PC-3 (cell line): ENCODE measurements around the gene COPS6. TPM values are rescaled to one million over a fixed set of nuclear protein-coding genes. Genes with fewer than 3 reads are reported as not detected.

Experiments
- ATAC-seq: fragments of 200-7000 bp; cut with Tn5 transposase; 2 replicates; pipeline ENCODE4 v1.9.1; 2020; ENCODE audit warnings: mild to moderate bottlenecking, moderate library complexity
- BruUV-seq: library from RNA; stranded (reverse); fragments of 400-500 nt; replicated peaks from 2 replicates; lab custom pipeline; 2021; lab: Mats Ljungman, UMichigan
- CTCF ChIA-PET: fragments of 300-600 bp; sonication (Branson Sonifier 250); formaldehyde crosslinking; loops from one replicate; lab custom pipeline; 2022; ENCODE audit warnings: antibody characterized with exemption; lab: Charles Lee
- POLR2A ChIA-PET: fragments of 300-600 bp; sonication (Branson Sonifier 250); formaldehyde crosslinking; loops from one replicate; lab custom pipeline; 2022; ENCODE audit warnings: antibody characterized with exemption; ENCODE audit not compliant: unreplicated experiment; lab: Charles Lee
- DNase-seq: peaks from one replicate; pipeline ENCODE4 v3.0.0-alpha.2; 2015
- H2AFZ ChIP-seq: fragments of 300-600 bp; sonication (generic); 2 replicates; pipeline ENCODE4 v1.6.0; 2016; ENCODE audit warnings: antibody characterized with exemption, low read length
- H3F3A ChIP-seq: fragments of 300-600 bp; sonication (generic); one replicate; pipeline ENCODE4 v1.6.0; 2017; ENCODE audit warnings: antibody characterized with exemption, low read length, control low read depth, mild to moderate bottlenecking; ENCODE audit not compliant: unreplicated experiment
- H3K27ac ChIP-seq: fragments of 300-600 bp; sonication (generic); 2 replicates; pipeline ENCODE4 v1.5.1; 2016; ENCODE audit warnings: mild to moderate bottlenecking, low read length
- H3K27me3 ChIP-seq: fragments of 300-600 bp; sonication (generic); 2 replicates; pipeline ENCODE4 v1.6.1; 2016; ENCODE audit warnings: low read length, mixed read lengths
- H3K36me3 ChIP-seq: fragments of 300-600 bp; sonication (generic); 2 replicates; pipeline ENCODE4 v1.6.1; 2016; ENCODE audit warnings: low read depth, mixed run types, low read length, mixed read lengths
- H3K4me1 ChIP-seq: fragments of 300-600 bp; sonication (generic); 2 replicates; pipeline ENCODE4 v1.5.1; 2016; ENCODE audit warnings: low read length; ENCODE audit not compliant: insufficient read depth
- H3K4me2 ChIP-seq: fragments of 300-600 bp; sonication (generic); 2 replicates; pipeline ENCODE4 v1.6.0; 2016; ENCODE audit warnings: low read length
- H3K4me3 ChIP-seq: fragments of 300-600 bp; sonication (generic); 2 replicates; pipeline ENCODE4 v1.5.1; 2016; ENCODE audit warnings: mild to moderate bottlenecking, low read length, mixed read lengths
- H3K79me2 ChIP-seq: fragments of 300-600 bp; sonication (generic); 2 replicates; pipeline ENCODE4 v1.6.1; 2017; ENCODE audit warnings: low read length, mixed read lengths
- H3K9ac ChIP-seq: fragments of 300-600 bp; sonication (generic); 2 replicates; pipeline ENCODE4 v1.6.0; 2016; ENCODE audit warnings: mild to moderate bottlenecking, low read length
- H3K9me2 ChIP-seq: fragments of 300-600 bp; sonication (generic); replicated peaks from 2 replicates; pipeline ENCODE4 v1.6.1; 2016; ENCODE audit warnings: mixed run types, low read length, mixed read lengths
- H3K9me3 ChIP-seq: fragments of 300-600 bp; sonication (generic); 2 replicates; pipeline ENCODE4 v1.6.1; 2016; ENCODE audit warnings: low read length, mixed read lengths
- H4K20me1 ChIP-seq: fragments of 300-600 bp; sonication (generic); 2 replicates; pipeline ENCODE4 v1.6.1; 2016; ENCODE audit warnings: low read length, mixed read lengths
- CTCF ChIP-seq: fragments of 300-600 bp; sonication (generic); conservative IDR thresholded peaks from 2 replicates; pipeline ENCODE4 v1.5.1; 2017; ENCODE audit warnings: antibody characterized with exemption, low read depth, mild to moderate bottlenecking, low read length
- EZH2 ChIP-seq: fragments of 300-600 bp; sonication (generic); IDR thresholded peaks from one replicate; pipeline ENCODE4 v1.6.1; 2017; ENCODE audit warnings: antibody characterized with exemption, mild to moderate bottlenecking, low read length; ENCODE audit not compliant: unreplicated experiment
- EZH2phosphoT487 ChIP-seq: fragments of 300-600 bp; sonication (generic); IDR thresholded peaks from 2 replicates; pipeline ENCODE4 v1.6.1; 2018; ENCODE audit warnings: mild to moderate bottlenecking, antibody characterized with exemption, low read length, borderline replicate concordance
- intact Hi-C: fragments of 100-400 bp; cut with micrococcal nuclease; formaldehyde crosslinking; loops from 2 replicates; pipeline ENCODE4 v1.9.0; 2023
- total RNA-seq: library from RNA; depleted of rRNA; stranded (reverse); fragments of >200 nt; gene quantifications from 2 replicates; pipeline ENCODE4 v1.2.3, GENCODE V29; 2014

The COPS6 gene
- total RNA-seq, 1 experiment from 2014 or later = 110 TPM

- TF ChIP-seq EZH2 (no peak), CTCF (no peak), EZH2phosphoT487 (no peak)
- H3K9ac ChIP-seq = no peak overlapping the region; the same call in 1 of the 2 replicates
- no peak overlapping the region for H3K27ac ChIP-seq
- no peaks in the 10 kb centered on the region for H3K9me3 ChIP-seq
- no TSS peak for BruUV-seq
- H2AFZ ChIP-seq = no peak overlapping the region
- H3K36me3 ChIP-seq = no peaks in the 10 kb centered on the region
- peak overlapping the region; percentile 97 for H3K4me2 ChIP-seq
- peaks cover 13% of the 10 kb centered on the region; the same call in 1 of the 2 replicates for H3K4me1 ChIP-seq
- ChIA-PET CTCF (no interaction called here), POLR2A (no interaction called here)
- no peaks in the 10 kb centered on the region for H4K20me1 ChIP-seq
- ATAC-seq (no peak), DNase-seq (no peak)
- H3K9me2 ChIP-seq = no peaks in the 10 kb centered on the region
- intact Hi-C loops = no loop called here
- H3F3A ChIP-seq = no peaks in the 10 kb centered on the region
- peak overlapping the region; percentile 98 for H3K4me3 ChIP-seq
- H3K27me3 ChIP-seq = no peaks in the 10 kb centered on the region
- H3K79me2 ChIP-seq = peaks cover 16% of the 10 kb centered on the region
Measured at GRCh38 chr7:100120733-100121036, 31.9 kb downstream of the COPS6 start.

- TF ChIP-seq CTCF (no peak), EZH2phosphoT487 (no peak), EZH2 (no peak)
- no peak overlapping the region for H3K4me3 ChIP-seq
Measured at GRCh38 chr7:100122067-100122466, 33.3 kb downstream of the COPS6 start.

GRCh38 chr7:100122568-100122967 is 33.8 kb downstream of the COPS6 start:
- peaks cover 13% of the 10 kb centered on the region; the same call in 1 of the 2 replicates for H3K4me1 ChIP-seq
- no peaks in the 10 kb centered on the region for H3K36me3 ChIP-seq
- H4K20me1 ChIP-seq = no peaks in the 10 kb centered on the region
- intact Hi-C loops = no loop called here
- no peaks in the 10 kb centered on the region for H3K27me3 ChIP-seq
- no peak overlapping the region for H3K4me2 ChIP-seq
- no peak overlapping the region for H3K9ac ChIP-seq
- no peak overlapping the region for H3K27ac ChIP-seq
- no peaks in the 10 kb centered on the region for H3K9me2 ChIP-seq
- no peak for ATAC-seq
- H3K79me2 ChIP-seq = peaks cover 21% of the 10 kb centered on the region
- H2AFZ ChIP-seq = no peak overlapping the region
- CTCF ChIA-PET = no interaction called here
- no peaks in the 10 kb centered on the region for H3K9me3 ChIP-seq
- no peaks in the 10 kb centered on the region for H3F3A ChIP-seq
- H3K4me3 ChIP-seq = no peak overlapping the region
- POLR2A ChIA-PET = no interaction called here
- no peak for TF ChIP-seq CTCF
- TF ChIP-seq EZH2 = no peak
- no peak for TF ChIP-seq EZH2phosphoT487
- BruUV-seq = no TSS peak
- DNase-seq = no peak

More at GRCh38 chr7:100122067-100122466, 33.3 kb downstream of the COPS6 start:
- H2AFZ ChIP-seq = no peak overlapping the region
- H3K27me3 ChIP-seq = no peaks in the 10 kb centered on the region
- ATAC-seq (no peak), DNase-seq (no peak)
- H3K4me1 ChIP-seq = peaks cover 13% of the 10 kb centered on the region; the same call in 1 of the 2 replicates
- no peaks in the 10 kb centered on the region for H3F3A ChIP-seq
- BruUV-seq = no TSS peak
- H3K79me2 ChIP-seq = peaks cover 21% of the 10 kb centered on the region
- H3K9ac ChIP-seq = no peak overlapping the region
- H3K9me3 ChIP-seq = no peaks in the 10 kb centered on the region
- no peak overlapping the region for H3K4me2 ChIP-seq
- H3K9me2 ChIP-seq = no peaks in the 10 kb centered on the region
- ChIA-PET CTCF (no interaction called here), POLR2A (no interaction called here)
- no peak overlapping the region for H3K27ac ChIP-seq
- H3K36me3 ChIP-seq = no peaks in the 10 kb centered on the region
- intact Hi-C loops = no loop called here
- H4K20me1 ChIP-seq = no peaks in the 10 kb centered on the region
